H9 (cell line): ENCODE results near the gene PMP22. TPM values are rescaled to one million over a fixed set of nuclear protein-coding genes. Genes with fewer than 3 reads are reported as not detected.
A peak's percentile ranks its signal among the peaks of the same experiment; 100 is the strongest.
"Not testable (repeated sequence)": the region's sequence is repeated elsewhere in the genome, so short reads cannot be mapped to it uniquely, and the experiment has no call there.

ENCODE experiments used
- DNase-seq: peaks from one replicate; pipeline ENCODE4 v3.0.0-alpha.2; 2017
- H2AFZ ChIP-seq: one replicate; pipeline ENCODE4 v1.6.1; 2013; ENCODE audit warnings: mild to moderate bottlenecking, low read length, control low read depth, moderate library complexity
- H2AK5ac ChIP-seq: 2 replicates; pipeline ENCODE4 v1.6.1; 2013; ENCODE audit warnings: low read length, control low read depth, mixed read lengths; ENCODE audit not compliant: insufficient read length
- H2BK120ac ChIP-seq: one replicate; pipeline ENCODE4 v1.6.1; 2013; ENCODE audit warnings: low read depth, mild to moderate bottlenecking, low read length, control low read depth, inconsistent platforms; ENCODE audit not compliant: poor library complexity, severe bottlenecking
- H2BK12ac ChIP-seq: 2 replicates; pipeline ENCODE4 v1.6.1; 2013; ENCODE audit warnings: low read length, control low read depth, mixed read lengths, low read depth; ENCODE audit not compliant: insufficient read length
- H2BK15ac ChIP-seq: 2 replicates; pipeline ENCODE4 v1.6.1; 2013; ENCODE audit warnings: low read depth, low read length, control low read depth
- H2BK20ac ChIP-seq: one replicate; pipeline ENCODE4 v1.6.1; 2013; ENCODE audit warnings: low read depth, mild to moderate bottlenecking, low read length, control low read depth, inconsistent platforms; ENCODE audit not compliant: poor library complexity, severe bottlenecking
- H2BK5ac ChIP-seq: 2 replicates; pipeline ENCODE4 v1.6.1; 2013; ENCODE audit warnings: low read length, control low read depth, mixed read lengths; ENCODE audit not compliant: insufficient read length
- H3K14ac ChIP-seq: 2 replicates; pipeline ENCODE4 v1.6.1; 2013; ENCODE audit warnings: low read length, control low read depth; ENCODE audit not compliant: insufficient read depth
- H3K18ac ChIP-seq: 2 replicates; pipeline ENCODE4 v1.6.1; 2013; ENCODE audit warnings: low read depth, mild to moderate bottlenecking, mixed read lengths, low read length, control low read depth; ENCODE audit not compliant: insufficient read length
- H3K23ac ChIP-seq: 2 replicates; pipeline ENCODE4 v1.6.1; 2013; ENCODE audit warnings: low read length, control low read depth, mixed read lengths, low read depth; ENCODE audit not compliant: insufficient read length
- H3K23me2 ChIP-seq: 2 replicates; pipeline ENCODE4 v1.6.1; 2013; ENCODE audit warnings: low read depth, mild to moderate bottlenecking, mixed read lengths, low read length, control low read depth; ENCODE audit not compliant: insufficient read length, poor library complexity, severe bottlenecking
- H3K27ac ChIP-seq: 2 replicates; pipeline ENCODE4 v1.5.1; 2013; ENCODE audit warnings: low read length, control low read depth, mixed read lengths, low read depth; ENCODE audit not compliant: insufficient read length
- H3K27me3 ChIP-seq: 2 replicates; pipeline ENCODE4 v1.6.1; 2013; ENCODE audit warnings: low read length, control low read depth, inconsistent platforms; ENCODE audit not compliant: insufficient read depth
- H3K4ac ChIP-seq: 2 replicates; pipeline ENCODE4 v1.6.1; 2013; ENCODE audit warnings: low read depth, mild to moderate bottlenecking, control low read depth, inconsistent platforms, low read length, moderate library complexity
- H3K4me1 ChIP-seq: 2 replicates; pipeline ENCODE4 v1.6.1; 2013; ENCODE audit warnings: low read length, control low read depth, inconsistent platforms; ENCODE audit not compliant: insufficient read depth
- H3K4me2 ChIP-seq: 2 replicates; pipeline ENCODE4 v1.6.1; 2013; ENCODE audit warnings: low read length, control low read depth, mixed read lengths; ENCODE audit not compliant: insufficient read length, insufficient read depth
- H3K56ac ChIP-seq: 2 replicates; pipeline ENCODE4 v1.6.1; 2013; ENCODE audit warnings: low read depth, mild to moderate bottlenecking, mixed read lengths, low read length, control low read depth; ENCODE audit not compliant: insufficient read length
- H3K79me1 ChIP-seq: 2 replicates; pipeline ENCODE4 v1.6.1; 2013; ENCODE audit warnings: low read depth, mild to moderate bottlenecking, moderate library complexity, low read length, control low read depth, inconsistent platforms; ENCODE audit not compliant: insufficient read depth, poor library complexity, severe bottlenecking
- H3K79me2 ChIP-seq: 2 replicates; pipeline ENCODE4 v1.6.1; 2013; ENCODE audit warnings: low read length, control low read depth, inconsistent platforms; ENCODE audit not compliant: insufficient read depth
- H3K9ac ChIP-seq: 2 replicates; pipeline ENCODE4 v1.6.1; 2013; ENCODE audit warnings: low read length, control low read depth, mixed read lengths; ENCODE audit not compliant: insufficient read length; ENCODE audit errors: extremely low read depth
- H3K9me3 ChIP-seq: one replicate; pipeline ENCODE4 v1.6.1; 2013; ENCODE audit warnings: low read depth, low read length, inconsistent platforms; ENCODE audit not compliant: control insufficient read depth
- H3T11ph ChIP-seq: one replicate; pipeline ENCODE4 v1.6.1; 2013; ENCODE audit warnings: mild to moderate bottlenecking, low read length, control low read depth, inconsistent platforms
- H4K20me1 ChIP-seq: one replicate; pipeline ENCODE4 v1.6.1; 2013; ENCODE audit not compliant: control insufficient read depth, insufficient read length, insufficient read depth
- H4K5ac ChIP-seq: 2 replicates; pipeline ENCODE4 v1.6.1; 2013; ENCODE audit warnings: low read depth, mild to moderate bottlenecking, mixed read lengths, low read length, control low read depth; ENCODE audit not compliant: insufficient read length
- H4K8ac ChIP-seq: replicated peaks from 2 replicates; pipeline ENCODE4 v1.6.1; 2013; ENCODE audit warnings: low read length, control low read depth, mixed read lengths, low read depth; ENCODE audit not compliant: insufficient read length
- H4K91ac ChIP-seq: 2 replicates; pipeline ENCODE4 v1.6.1; 2013; ENCODE audit warnings: low read depth, mild to moderate bottlenecking, moderate library complexity, mixed read lengths, low read length, control low read depth; ENCODE audit not compliant: insufficient read length
- H3K27ac Mint-ChIP-seq, 3 experiments: 2 replicates in 2 of 3; 3 replicates in 1 of 3; pipeline ENCODE4 v1.8.0; 2020 to 2021; ENCODE audit warnings: mixed read lengths in 3 of 3, mild to moderate bottlenecking in 1 of 3, moderate library complexity in 1 of 3
- H3K27me3 Mint-ChIP-seq: 2 replicates; pipeline ENCODE4 v1.8.0; 2021; ENCODE audit warnings: low read depth, mild to moderate bottlenecking, moderate library complexity, mixed read lengths
- H3K36me3 Mint-ChIP-seq, 3 experiments: 2 replicates in 2 of 3; 3 replicates in 1 of 3; pipeline ENCODE4 v1.8.0; 2020 to 2021; ENCODE audit warnings: low read depth in 3 of 3, mixed read lengths in 3 of 3; ENCODE audit not compliant: insufficient read depth in 1 of 3
- H3K4me1 Mint-ChIP-seq, 2 experiments: 2 replicates each; pipeline ENCODE4 v1.8.0; 2020; ENCODE audit warnings: mixed read lengths in 2 of 2
- H3K4me3 Mint-ChIP-seq, 2 experiments: 2 replicates in 1 of 2; 3 replicates in 1 of 2; pipeline ENCODE4 v1.8.0; 2020 to 2021; ENCODE audit warnings: mild to moderate bottlenecking in 2 of 2, mixed read lengths in 2 of 2, moderate library complexity in 1 of 2
- H3K9me3 Mint-ChIP-seq, 2 experiments: 2 replicates in 1 of 2; 3 replicates in 1 of 2; pipeline ENCODE4 v1.8.0; 2020; ENCODE audit warnings: mild to moderate bottlenecking in 2 of 2, mixed read lengths in 2 of 2, moderate library complexity in 1 of 2
- CTCF ChIP-seq: fragments of 200-600 bp; sonication (generic); conservative IDR thresholded peaks from 3 replicates; pipeline ENCODE4 v1.8.0; 2021; ENCODE audit warnings: antibody characterized with exemption, mild to moderate bottlenecking
- WGBS: extraction: QIAGEN DNeasy Blood & Tissue Kit; methylation state at CpG from one replicate; pipeline ENCODE4 v1.1.7; 2013; ENCODE audit warnings: missing lambda C conversion rate, low lambda C conversion rate, mixed read lengths; ENCODE audit not compliant: insufficient read length; ENCODE audit errors: extremely low coverage; 5-methylcytosine and 5-hydroxymethylcytosine counted together
- total RNA-seq: library from RNA; stranded (reverse); gene quantifications from 2 replicates; pipeline ENCODE4 v1.2.1, GENCODE V29; 2021

PMP22 gene
- total RNA-seq, 1 experiment from 2014 or later: 1.5 TPM

- Histone ChIP-seq H3K4me1 (no peaks in the 10 kb centered on the region), H3K4ac (no peak overlapping the region), H3K4me2 (no peak overlapping the region), H3K79me1 (no peaks in the 10 kb centered on the region), H3K27me3 (no peaks in the 10 kb centered on the region), H4K20me1 (no peaks in the 10 kb centered on the region), H2AFZ (no peak overlapping the region), H4K5ac (no peak overlapping the region), H3K18ac (no peak overlapping the region), H3K14ac (no peak overlapping the region), H3K9ac (no peak overlapping the region), H3K9me3 (no peaks in the 10 kb centered on the region), H3K56ac (no peak overlapping the region), H2BK20ac (no peak overlapping the region), H4K8ac (no peak overlapping the region), H3K23me2 (no peaks in the 10 kb centered on the region), H3K27ac (no peak overlapping the region), H2AK5ac (no peak overlapping the region), H3T11ph (no peak overlapping the region), H3K79me2 (no peaks in the 10 kb centered on the region), H4K91ac (no peak overlapping the region), H2BK15ac (no peak overlapping the region), H3K23ac (no peak overlapping the region), H2BK120ac (no peak overlapping the region), H2BK12ac (no peak overlapping the region), H2BK5ac (no peak overlapping the region)
- H3K4me3 Mint-ChIP-seq: no peak overlapping the region
- H3K9me3 Mint-ChIP-seq: peaks cover 2 to 6% of the 10 kb centered on the region in 2 experiments; a peak in 2 of 5 replicates
- no peak for DNase-seq
- no peak for TF ChIP-seq CTCF
- no peaks in the 10 kb centered on the region; a peak in 1 of 7 replicates for H3K36me3 Mint-ChIP-seq
- no peak overlapping the region for H3K27ac Mint-ChIP-seq
- no peaks in the 10 kb centered on the region for H3K27me3 Mint-ChIP-seq
- no CpG with 5 or more reads among the region's 1 CpG for WGBS
- H3K4me1 Mint-ChIP-seq: peaks cover 0 to 3% of the 10 kb centered on the region in 2 experiments; a peak in 1 of 4 replicates
These were observed 54.9 kb downstream of the PMP22 start for GRCh38 chr17:15210247-15210646.

GRCh38 chr17:15203062-15203461 lies 62.1 kb downstream of the PMP22 start:
- not testable (repeated sequence) for H3K9ac ChIP-seq, H2AK5ac ChIP-seq, H3K27me3 Mint-ChIP-seq, H3K18ac ChIP-seq, H4K91ac ChIP-seq, H3K9me3 ChIP-seq, H3K14ac ChIP-seq, H3K27me3 ChIP-seq, H3K4me1 ChIP-seq, H3K79me2 ChIP-seq, H3K79me1 ChIP-seq, H3T11ph ChIP-seq, H3K4me2 ChIP-seq, H2BK120ac ChIP-seq, H3K23me2 ChIP-seq, H4K5ac ChIP-seq, H2BK12ac ChIP-seq, H3K23ac ChIP-seq, H3K4ac ChIP-seq, H4K20me1 ChIP-seq, H2BK20ac ChIP-seq, H3K4me1 Mint-ChIP-seq, H2BK15ac ChIP-seq, H4K8ac ChIP-seq, DNase-seq, H3K4me3 Mint-ChIP-seq, H2BK5ac ChIP-seq, H2AFZ ChIP-seq, H3K27ac ChIP-seq, H3K56ac ChIP-seq
- peak overlapping the region in 1 of 3 experiments; percentile 54; a peak in 1 of 7 replicates for H3K27ac Mint-ChIP-seq
- H3K9me3 Mint-ChIP-seq: peaks cover 20 to 27% of the 10 kb centered on the region in 2 experiments; a peak in 4 of 5 replicates
- peaks cover 0 to 13% (median 8%) of the 10 kb centered on the region in 3 experiments; a peak in 4 of 7 replicates for H3K36me3 Mint-ChIP-seq
- no CpG with 5 or more reads among the region's 2 CpGs for WGBS
